ENCODE measurements around the gene IL1RL2. TPM values are rescaled to one million over a fixed set of nuclear protein-coding genes. Genes with fewer than 3 reads are reported as not detected.

IL1RL2 gene
- total RNA-seq = not detected
- total RNA-seq (2013) = not detected

DNA sequence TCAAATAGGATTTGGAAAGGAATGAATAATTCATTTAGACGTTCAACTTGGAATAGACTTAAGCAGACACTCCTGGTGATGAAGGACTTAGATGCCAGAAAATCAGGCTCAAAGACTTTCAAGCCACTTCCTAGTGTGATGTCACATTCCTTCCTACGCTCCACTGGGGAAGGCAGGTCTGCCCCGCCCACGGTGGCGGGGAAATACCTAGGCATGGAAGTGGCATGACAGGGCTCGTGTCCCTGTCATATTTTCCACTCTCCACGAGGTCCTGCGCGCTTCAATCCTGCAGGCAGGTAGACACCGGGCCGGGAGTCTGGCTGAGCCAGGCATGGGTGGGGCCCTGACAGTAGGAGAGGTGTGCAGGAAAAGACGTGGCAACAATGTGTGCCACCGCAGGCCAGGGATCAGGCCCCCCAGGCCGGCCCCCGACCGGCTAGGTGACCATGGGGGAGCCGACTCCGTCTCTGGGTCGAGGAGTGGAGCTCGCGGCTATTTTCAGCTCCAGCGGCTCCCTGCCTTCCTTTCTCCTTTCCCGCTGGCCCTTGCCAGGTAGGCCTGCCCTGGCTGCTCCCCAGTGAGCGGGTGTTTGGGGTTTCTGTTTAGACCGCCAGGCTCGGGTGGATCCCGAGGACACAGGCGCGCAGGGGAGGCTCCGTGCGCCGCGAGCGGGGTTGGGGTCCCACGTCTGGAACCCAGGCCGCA lies at the start of gene IL1RL2:
Gene IL1RL2, plus strand, starts transcription at position 233 of the 705 bp plus-strand sequence. CDS start 845 bp downstream, outside the sequence.
- peaks cover 6 to 7% of the 10 kb centered on the region in 2 donors for H3K4me1 Mint-ChIP-seq
- peak within 1 kb of the TSS; percentile 79 for H3K4me3 Mint-ChIP-seq
- H3K36me3 Mint-ChIP-seq = no peaks in the 10 kb centered on the region
- WGBS (ENCODE audit: insufficient coverage) = 80% methylated on average over 36 of the region's 36 CpGs
- no peak within 1 kb of the TSS for H3K27ac Mint-ChIP-seq
- peaks cover 8% of the 10 kb centered on the region for H3K4me1 ChIP-seq (ENCODE audit: control insufficient read depth, insufficient read depth, low read length)
- no peak for TF ChIP-seq CTCF (IDR thresholded peaks at IDR 0.05)
- peaks cover 4% of the 10 kb centered on the region for H3K27me3 ChIP-seq (ENCODE audit: control insufficient read depth, insufficient read depth, low read length)
- no peaks in the 10 kb centered on the region for H3K9me3 Mint-ChIP-seq
- peaks cover 33 to 63% of the 10 kb centered on the region in 2 donors for H3K27me3 Mint-ChIP-seq (ENCODE audit: low read depth in 2 of 2)
- no peaks in the 10 kb centered on the region for H3K36me3 ChIP-seq (ENCODE audit: control insufficient read depth, insufficient read depth, low read length)
- ATAC-seq = no peak
- no peak within 1 kb of the TSS for H3K27ac ChIP-seq (ENCODE audit: low read length)
- H3K9me3 ChIP-seq (ENCODE audit: control insufficient read depth, insufficient read depth, low read length) = no peaks in the 10 kb centered on the region
- peak within 1 kb of the TSS; percentile 12 for H3K4me3 ChIP-seq (ENCODE audit: low read length)
- intact Hi-C loops (cut with micrococcal nuclease) = no loop called here
- DNase-seq = no peak

- 91% methylated on average over 2 of the region's 2 CpGs for WGBS (ENCODE audit: insufficient coverage)
- Mint-ChIP-seq H3K36me3 (no peaks in the 10 kb centered on the region), H3K27me3 (ENCODE audit: low read depth in 2 of 2) (peaks cover 35 to 66% of the 10 kb centered on the region in 2 donors), H3K4me3 (no peak overlapping the region), H3K4me1 (peaks cover 30 to 34% of the 10 kb centered on the region in 2 donors), H3K9me3 (no peaks in the 10 kb centered on the region), H3K27ac (no peak overlapping the region)
- no peak for DNase-seq
- no peak for ATAC-seq
- H3K9me3 ChIP-seq (ENCODE audit: control insufficient read depth, insufficient read depth, low read length) = no peaks in the 10 kb centered on the region
- peaks cover 8% of the 10 kb centered on the region for H3K27me3 ChIP-seq (ENCODE audit: control insufficient read depth, insufficient read depth, low read length)
- no peak overlapping the region for H3K27ac ChIP-seq (ENCODE audit: low read length)
- no peaks in the 10 kb centered on the region for H3K36me3 ChIP-seq (ENCODE audit: control insufficient read depth, insufficient read depth, low read length)
- H3K4me3 ChIP-seq (ENCODE audit: low read length) = no peak overlapping the region
- TF ChIP-seq CTCF (IDR thresholded peaks at IDR 0.05) = no peak
- peaks cover 24% of the 10 kb centered on the region for H3K4me1 ChIP-seq (ENCODE audit: control insufficient read depth, insufficient read depth, low read length)
- intact Hi-C loops (cut with micrococcal nuclease) = loop anchor here (5.0 kb wide), 1 partner anchor 115 kb away; no protein-coding TSS in a partner anchor
Observed at GRCh38 chr2:102137138-102137537, 49.7 kb upstream of the IL1RL2 start.

DNA sequence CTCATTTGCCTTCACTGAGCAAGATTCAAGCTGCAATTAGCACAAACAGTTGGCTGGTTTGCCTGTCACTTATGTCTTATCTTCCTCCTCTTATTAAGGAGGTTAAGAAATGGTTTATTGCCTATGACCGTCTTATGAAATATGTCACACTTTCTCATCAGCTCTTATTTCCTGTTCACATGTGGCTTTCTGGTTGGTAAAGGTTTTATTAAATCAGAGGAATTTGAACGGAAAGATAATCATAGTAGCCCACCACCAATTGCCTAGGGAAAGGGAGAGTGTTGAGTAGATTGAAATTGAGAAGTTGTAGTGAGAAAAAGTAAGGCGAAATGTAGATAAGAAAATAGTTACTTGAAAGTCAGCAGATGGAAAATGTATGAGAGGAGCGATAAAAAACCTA lies 48.5 kb upstream of the IL1RL2 start:
- Mint-ChIP-seq H3K9me3 (no peaks in the 10 kb centered on the region), H3K4me1 (peaks cover 38 to 41% of the 10 kb centered on the region in 2 donors), H3K27ac (no peak overlapping the region), H3K4me3 (peak overlapping the region; percentile 13), H3K36me3 (no peaks in the 10 kb centered on the region), H3K27me3 (ENCODE audit: low read depth in 2 of 2) (peaks cover 42 to 62% of the 10 kb centered on the region in 2 donors)
- Histone ChIP-seq H3K27ac (ENCODE audit: low read length) (no peak overlapping the region), H3K4me3 (ENCODE audit: low read length) (no peak overlapping the region), H3K9me3 (ENCODE audit: control insufficient read depth, insufficient read depth, low read length) (no peaks in the 10 kb centered on the region), H3K4me1 (ENCODE audit: control insufficient read depth, insufficient read depth, low read length) (peaks cover 33% of the 10 kb centered on the region), H3K36me3 (ENCODE audit: control insufficient read depth, insufficient read depth, low read length) (no peaks in the 10 kb centered on the region), H3K27me3 (ENCODE audit: control insufficient read depth, insufficient read depth, low read length) (peaks cover 13% of the 10 kb centered on the region)
- WGBS (ENCODE audit: insufficient coverage) = 2% methylated on average over 3 of the region's 4 CpGs
- ATAC-seq = peak; percentile 53 to 78 (median 60)
- no peak for TF ChIP-seq CTCF (IDR thresholded peaks at IDR 0.05)
- intact Hi-C loops (cut with micrococcal nuclease) = loop anchor here (5.0 kb wide), 1 partner anchor 114 kb away; no protein-coding TSS in a partner anchor
- DNase-seq = peak in 1 of 2 donors; percentile 9
